LoVo (cell line): Measurements from ENCODE around the gene FRS2.

ENCODE experiments used
- DNase-seq: peaks from one replicate; pipeline ENCODE4 v3.0.0-alpha.2; 2016; ENCODE audit warnings: low spot score

Gene FRS2

GRCh38 chr12:69527506-69528272 is 57.5 kb downstream of the FRS2 start:
- DNase-seq: no peak

- DNase-seq: no peak
Measured at GRCh38 chr12:69529021-69529420, 58.8 kb downstream of the FRS2 start.

DNA sequence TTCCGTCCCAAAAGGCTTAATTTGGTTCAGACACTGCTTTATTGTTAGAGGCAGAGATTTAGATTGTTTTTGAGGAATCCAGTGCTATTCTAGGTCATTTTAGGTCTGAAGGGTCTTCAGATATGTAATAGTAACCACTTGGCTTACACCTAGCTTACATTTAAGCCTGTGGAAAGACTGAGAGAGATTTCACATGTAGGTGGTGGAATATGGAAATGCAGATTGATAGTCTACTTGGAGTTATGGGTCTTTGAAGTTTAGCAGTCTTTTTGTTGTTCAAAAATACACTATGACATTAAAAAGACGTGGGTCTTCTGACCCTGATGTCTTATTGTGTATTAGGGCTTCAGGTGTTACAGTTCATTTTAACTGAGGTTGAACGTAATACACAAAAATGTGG is 63.7 kb downstream of the FRS2 start:
- no peak for DNase-seq

DNA sequence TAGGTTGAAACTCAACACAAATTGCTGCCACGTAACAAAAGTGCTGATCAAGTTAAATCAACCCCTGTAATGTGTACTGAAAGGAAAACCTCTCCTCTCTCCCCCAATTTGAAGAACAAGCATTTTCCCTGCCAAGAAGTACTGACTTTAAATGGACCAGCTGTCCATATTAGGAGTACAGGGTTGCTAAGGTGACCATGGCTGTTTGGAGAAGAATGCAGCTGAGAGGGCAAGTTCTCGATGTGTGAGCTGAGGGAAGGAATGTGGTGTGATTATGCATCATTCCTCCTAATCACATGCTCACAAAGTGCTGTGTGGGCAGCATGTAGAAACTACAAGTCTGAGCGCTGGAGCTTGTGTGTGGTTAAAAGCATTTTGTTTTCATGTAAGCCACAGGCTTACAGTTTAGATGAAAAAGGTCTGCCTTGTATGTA is 64.2 kb downstream of the FRS2 start:
- no peak for DNase-seq

DNA sequence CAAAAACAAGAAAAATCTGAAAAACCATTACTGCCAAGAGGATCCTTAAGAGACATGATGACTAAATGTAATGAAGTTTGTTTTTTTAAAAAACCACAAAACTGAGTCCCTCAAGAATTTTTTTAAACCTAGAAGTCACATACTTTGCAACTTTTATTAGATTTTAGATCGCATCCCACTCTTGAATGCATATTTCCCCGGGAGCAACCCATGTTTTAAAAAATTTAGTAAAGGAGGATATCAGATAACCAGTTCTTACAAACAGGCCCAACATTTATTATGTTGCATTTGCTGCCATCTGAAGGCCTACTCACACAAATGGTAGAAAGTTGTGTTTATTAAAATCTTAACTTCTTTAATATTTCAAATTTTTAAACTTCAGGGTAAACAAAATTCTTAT is 70.8 kb downstream of the FRS2 start:
- DNase-seq: no peak

- DNase-seq: no peak
Measured at GRCh38 chr12:69544087-69544486, 73.9 kb downstream of the FRS2 start.

DNA sequence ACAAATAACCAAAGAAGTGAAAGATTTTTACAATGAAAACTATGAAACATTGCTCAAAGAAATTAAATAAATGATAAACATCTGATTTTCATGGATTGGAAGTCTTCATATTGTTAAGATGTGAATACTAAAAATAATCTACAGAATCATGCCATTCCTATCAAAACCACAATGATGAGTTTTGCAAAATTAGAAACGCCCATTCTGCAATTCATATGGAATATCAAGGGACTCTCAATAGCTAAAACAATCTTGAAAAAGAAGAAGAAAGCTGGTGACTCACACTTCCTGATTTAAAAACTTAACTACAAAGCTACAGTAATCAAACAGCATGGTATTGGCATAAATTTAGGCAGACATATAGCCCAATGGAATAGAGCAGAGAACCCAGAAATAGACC is 74.9 kb downstream of the FRS2 start:
- no peak for DNase-seq

GRCh38 chr12:69546693-69547438 is 76.7 kb downstream of the FRS2 start:
- DNase-seq: no peak

DNA sequence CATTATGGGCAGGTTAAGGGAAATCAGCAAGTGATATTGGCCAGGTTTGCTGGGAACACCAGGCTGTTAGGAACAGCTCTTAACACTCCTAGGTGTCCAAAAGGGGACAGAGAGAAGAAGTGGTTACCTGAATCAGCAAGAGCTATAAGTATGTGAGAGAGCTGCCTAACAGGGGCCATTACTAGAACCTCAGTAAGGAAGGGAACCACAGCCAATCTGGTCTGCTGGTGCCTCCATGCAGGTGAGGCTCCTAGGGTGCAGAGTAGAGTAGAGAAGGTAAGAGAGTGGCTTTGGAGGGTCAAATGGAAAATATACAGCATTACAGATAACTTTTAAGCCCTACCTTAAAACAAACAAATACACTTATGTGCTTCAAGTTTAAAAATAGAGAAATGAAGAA is 78.5 kb downstream of the FRS2 start:
- DNase-seq: no peak

DNA sequence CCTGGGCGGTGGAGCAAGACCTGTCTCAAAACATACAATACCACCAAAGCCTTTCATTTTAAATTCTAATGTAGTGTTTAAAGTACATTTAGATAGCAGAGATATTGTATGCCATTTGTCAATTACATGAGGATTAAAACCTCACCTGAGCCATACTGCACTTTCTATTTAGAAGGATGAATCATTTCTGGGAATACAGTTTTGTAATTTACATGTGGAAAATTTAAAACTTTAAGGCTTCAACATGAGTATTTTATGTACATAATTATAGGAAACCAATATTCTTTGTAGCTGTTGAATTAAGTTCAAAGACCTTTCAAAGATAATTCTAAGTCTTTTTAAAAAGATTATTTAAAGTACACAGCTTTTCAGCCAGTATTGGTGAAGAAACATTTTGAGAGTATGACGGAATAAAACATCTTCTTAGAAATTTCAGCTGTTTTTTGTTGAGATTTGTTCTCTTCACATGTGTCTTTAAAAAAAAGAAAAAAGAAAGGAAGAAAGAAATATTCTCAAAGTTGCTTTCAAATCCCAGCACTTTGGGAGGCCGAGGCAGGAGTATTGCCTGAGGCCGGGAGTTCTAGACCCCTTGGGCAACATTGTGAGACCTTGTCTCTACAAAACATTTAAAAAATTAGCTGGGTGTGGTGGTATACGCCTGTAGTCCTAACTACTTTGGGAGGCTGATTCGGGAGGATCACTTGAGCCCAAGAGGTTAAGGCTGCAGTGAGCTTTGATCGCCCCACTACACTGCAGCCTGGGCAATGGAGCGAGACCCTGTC is 80.6 kb downstream of the FRS2 start:
- no peak for DNase-seq

- peak; percentile 28 for DNase-seq
Measured at GRCh38 chr12:69553628-69554248, 83.5 kb downstream of the FRS2 start.

DNA sequence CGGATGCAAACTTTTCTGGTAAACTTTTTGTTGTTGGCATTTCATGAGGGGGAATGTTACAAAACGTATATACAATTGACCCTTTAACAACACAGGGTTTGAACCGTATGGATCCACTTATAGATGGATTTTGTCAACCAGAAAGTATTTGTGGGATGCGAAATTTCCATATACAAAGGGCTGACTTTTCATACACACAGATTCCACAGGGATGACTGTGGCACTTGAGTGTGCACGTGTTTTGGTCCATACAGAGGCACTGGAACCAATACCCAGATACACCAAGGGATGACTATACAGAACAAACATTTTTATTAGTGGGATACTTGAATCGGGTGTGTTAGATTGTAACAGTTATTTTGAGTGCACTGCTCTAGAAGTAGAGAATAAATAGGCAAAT is 85.3 kb downstream of the FRS2 start:
- DNase-seq: peak; percentile 26

DNA sequence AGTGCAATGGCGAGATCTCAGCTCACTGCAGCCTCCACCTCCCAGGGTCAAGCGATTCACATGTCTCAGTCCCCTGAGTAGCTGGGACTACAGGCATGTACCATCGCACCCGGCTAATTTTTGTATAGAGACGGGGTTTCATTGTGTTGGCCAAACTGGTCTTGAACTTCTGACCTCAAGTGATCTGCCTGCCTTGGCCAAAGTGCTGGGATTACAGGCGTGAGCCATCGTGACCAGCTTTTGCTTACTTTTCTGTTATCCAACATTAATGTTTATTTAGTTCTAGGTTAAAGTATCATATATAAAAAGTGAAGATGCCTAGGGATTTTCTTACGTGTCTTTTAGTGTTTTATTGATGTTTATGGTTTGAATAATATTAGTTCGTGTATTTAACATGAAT is 86.2 kb downstream of the FRS2 start:
- no peak for DNase-seq

- DNase-seq: no peak
Measured at GRCh38 chr12:69563166-69563762, 93.1 kb downstream of the FRS2 start.

GRCh38 chr12:69566603-69567002 is 96.4 kb downstream of the FRS2 start:
- DNase-seq: no peak

GRCh38 chr12:69569236-69569635 is 99.0 kb downstream of the FRS2 start:
- no peak for DNase-seq

DNA sequence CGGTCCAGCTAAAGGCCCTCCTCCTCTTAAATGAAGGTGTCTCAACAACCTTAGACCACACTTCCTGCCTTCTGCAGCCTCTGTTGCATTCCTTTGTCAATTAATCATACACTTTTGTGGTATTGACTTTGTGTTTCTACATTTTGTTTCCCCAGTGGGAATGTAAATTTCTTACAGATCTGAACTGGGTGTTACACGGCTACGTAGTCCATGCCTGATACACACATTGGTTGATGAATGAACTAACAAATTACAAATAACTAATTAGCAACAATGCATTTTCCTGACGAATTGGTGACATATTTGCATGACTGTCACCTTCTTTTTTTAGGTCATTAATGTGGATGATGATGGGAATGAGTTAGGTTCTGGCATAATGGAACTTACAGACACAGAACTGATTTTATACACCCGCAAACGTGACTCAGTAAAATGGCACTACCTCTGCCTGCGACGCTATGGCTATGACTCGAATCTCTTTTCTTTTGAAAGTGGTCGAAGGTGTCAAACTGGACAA is 99.9 kb downstream of the FRS2 start:
- no peak for DNase-seq

- DNase-seq: peak; percentile 74
Measured at GRCh38 chr12:69570545-69571399, 100.6 kb downstream of the FRS2 start.

DNA sequence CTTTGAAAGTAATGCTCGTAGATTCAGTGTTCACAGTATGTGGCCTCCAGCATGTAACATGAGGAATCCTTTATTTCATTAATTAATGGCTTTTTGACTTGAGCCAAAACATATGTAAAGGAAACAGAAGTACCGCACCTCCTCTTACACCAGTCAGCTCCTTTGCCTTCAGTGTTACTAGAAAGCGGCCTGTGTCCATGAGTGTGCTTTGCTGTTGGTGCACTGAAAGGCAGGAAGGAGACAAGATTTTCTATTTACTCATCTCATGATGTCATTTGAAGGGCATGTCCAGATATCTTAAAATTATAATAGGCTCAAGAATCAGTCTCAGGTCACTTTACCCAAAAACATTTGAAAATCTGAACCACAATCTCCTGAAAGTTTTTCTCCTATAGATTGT is 105.2 kb downstream of the FRS2 start:
- no peak for DNase-seq

DNA sequence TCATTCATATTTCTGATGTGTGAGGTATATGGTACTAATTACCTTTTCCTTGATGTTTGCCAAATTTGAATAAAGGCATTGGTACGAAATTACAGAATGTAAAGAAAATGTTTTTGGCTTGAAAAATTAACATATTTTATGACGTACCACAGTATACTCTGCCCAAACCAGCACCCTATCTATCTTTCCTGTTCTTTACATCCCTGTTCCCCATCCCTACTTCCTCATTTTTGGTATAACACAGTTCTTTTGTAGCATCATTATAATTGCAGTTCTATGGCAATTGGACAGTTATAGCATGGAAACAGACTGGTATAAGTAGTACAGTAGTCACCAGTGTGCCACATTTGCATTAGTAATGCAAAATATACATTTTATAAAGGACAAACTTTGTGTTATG is 108.1 kb downstream of the FRS2 start:
- DNase-seq: no peak

GRCh38 chr12:69579029-69579428 is 108.8 kb downstream of the FRS2 start:
- DNase-seq: no peak
